HEK293T (cell line): ENCODE measurements around the gene CHD2.

Experiments
- ARNT ChIP-seq: fragments of 450-650 bp; IDR thresholded peaks from 2 replicates; pipeline ENCODE4 v1.6.1; 2017; ENCODE audit warnings: mild to moderate bottlenecking
- BHLHE40 ChIP-seq: fragments of 450-650 bp; IDR thresholded peaks from 2 replicates; pipeline ENCODE4 v1.6.1; 2016; ENCODE audit warnings: mild to moderate bottlenecking, moderate library complexity, borderline replicate concordance
- ELF4 ChIP-seq: fragments of 450-650 bp; IDR thresholded peaks from 2 replicates; pipeline ENCODE4 v1.6.1; 2017; ENCODE audit warnings: antibody characterized with exemption
- FOXK2 ChIP-seq: fragments of 450-650 bp; IDR thresholded peaks from 2 replicates; pipeline ENCODE4 v1.6.1; 2016; ENCODE audit warnings: mild to moderate bottlenecking
- NFRKB ChIP-seq: fragments of 450-650 bp; IDR thresholded peaks from 2 replicates; pipeline ENCODE4 v1.6.1; 2016; ENCODE audit warnings: mild to moderate bottlenecking, moderate library complexity
- SP1 ChIP-seq: fragments of 450-650 bp; IDR thresholded peaks from 2 replicates; pipeline ENCODE4 v1.6.1; 2017

- TF ChIP-seq SP1, result no peak
- TF ChIP-seq NFRKB, result no peak
- TF ChIP-seq ELF4, result no peak
- TF ChIP-seq ARNT, result no peak
- no peak for TF ChIP-seq FOXK2
- TF ChIP-seq BHLHE40, result no peak
Measured at GRCh38 chr15:93029214-93029835, 129.2 kb downstream of the CHD2 start.
